Muscle of leg (tissue), 16 donors: ENCODE measurements around the gene OTUD7B. TPM values are rescaled to one million over a fixed set of nuclear protein-coding genes. Genes with fewer than 3 reads are reported as not detected.
A peak's percentile ranks its signal among the peaks of the same experiment; 100 is the strongest.
"Not testable (repeated sequence)": the region's sequence is repeated elsewhere in the genome, so short reads cannot be mapped to it uniquely, and the experiment has no call there.

Source experiments
- DNase-seq: peaks from one replicate; pipeline ENCODE4 v3.0.0; 2013
- H3K27ac ChIP-seq: one replicate; pipeline ENCODE4 v1.5.1; 2013; ENCODE audit warnings: mild to moderate bottlenecking, low read length, control low read depth
- H3K27me3 ChIP-seq: one replicate; pipeline ENCODE4 v1.6.1; 2013; ENCODE audit warnings: low read length; ENCODE audit not compliant: control insufficient read depth, insufficient read depth
- H3K36me3 ChIP-seq: one replicate; pipeline ENCODE4 v1.6.1; 2013; ENCODE audit warnings: low read length; ENCODE audit not compliant: control insufficient read depth, insufficient read depth
- H3K4me1 ChIP-seq: one replicate; pipeline ENCODE4 v1.6.1; 2013; ENCODE audit warnings: low read length; ENCODE audit not compliant: control insufficient read depth, insufficient read depth
- H3K4me3 ChIP-seq: one replicate; pipeline ENCODE4 v1.5.1; 2013; ENCODE audit warnings: low read length, control low read depth
- H3K9me3 ChIP-seq: replicated peaks from 2 replicates; pipeline ENCODE4 v1.6.1; 2013; ENCODE audit warnings: low read depth, low read length; ENCODE audit not compliant: control insufficient read depth
- WGBS: methylation state at CpG from one replicate; pipeline ENCODE4 v1.1.5; 2013; ENCODE audit warnings: missing lambda C conversion rate; ENCODE audit not compliant: insufficient coverage; 5-methylcytosine and 5-hydroxymethylcytosine counted together
- long read RNA-seq, 11 donors: transcript quantifications; one replicate each; lab custom pipeline, GENCODE V29; 2026
- polyA plus RNA-seq, 8 donors: library from polyadenylated mRNA; unstranded; fragments of 120-200 nt; gene quantifications; one replicate each; pipeline versions ENCODE4 v1.2.1 to v1.2.3, GENCODE V29; 2013; ENCODE audit warnings: inconsistent platforms in 1 of 8, low replicate concordance in 1 of 8; ENCODE audit not compliant: insufficient read length in 8 of 8, insufficient read depth in 1 of 8
- total RNA-seq: library from RNA; stranded (reverse); fragments of 120-200 nt; gene quantifications from one replicate; pipeline ENCODE4 v1.2.4, GENCODE V29; 2013

The OTUD7B gene
- total RNA-seq (12.7 TPM), polyA plus RNA-seq (10 to 100 TPM; 10.6 to 15.0 (median 12.9) TPM)
- long read RNA-seq, donor 1 = 0 reads
- long read RNA-seq, donor 2 = 0 reads
- long read RNA-seq, donor 3, full-length matches to known transcripts = 5 of 5 reads
- long read RNA-seq, donor 3, partial matches to known transcripts = 0 of 5 reads
- long read RNA-seq, donor 3, other reads (novel, unspliced or antisense) = 0 of 5 reads
- long read RNA-seq, donor 4, full-length matches to known transcripts = 2 of 2 reads
- long read RNA-seq, donor 4, partial matches to known transcripts = 0 of 2 reads
- long read RNA-seq, donor 4, other reads (novel, unspliced or antisense) = 0 of 2 reads
- long read RNA-seq, donor 5, full-length matches to known transcripts = 2 of 2 reads
- long read RNA-seq, donor 5, partial matches to known transcripts = 0 of 2 reads
- long read RNA-seq, donor 5, other reads (novel, unspliced or antisense) = 0 of 2 reads
- long read RNA-seq, donor 6, full-length matches to known transcripts = 2 of 2 reads
- long read RNA-seq, donor 6, partial matches to known transcripts = 0 of 2 reads
- long read RNA-seq, donor 6, other reads (novel, unspliced or antisense) = 0 of 2 reads
- long read RNA-seq, donor 7, full-length matches to known transcripts = 2 of 2 reads
- long read RNA-seq, donor 7, partial matches to known transcripts = 0 of 2 reads
- long read RNA-seq, donor 7, other reads (novel, unspliced or antisense) = 0 of 2 reads
- long read RNA-seq, donor 8 = 0 reads
- long read RNA-seq, donor 9, full-length matches to known transcripts = 2 of 2 reads
- long read RNA-seq, donor 9, partial matches to known transcripts = 0 of 2 reads
- long read RNA-seq, donor 9, other reads (novel, unspliced or antisense) = 0 of 2 reads
- long read RNA-seq, donor 10, full-length matches to known transcripts = 1 of 1 reads
- long read RNA-seq, donor 10, partial matches to known transcripts = 0 of 1 reads
- long read RNA-seq, donor 10, other reads (novel, unspliced or antisense) = 0 of 1 reads
- long read RNA-seq, donor 11, full-length matches to known transcripts = 2 of 2 reads
- long read RNA-seq, donor 11, partial matches to known transcripts = 0 of 2 reads
- long read RNA-seq, donor 11, other reads (novel, unspliced or antisense) = 0 of 2 reads

DNA sequence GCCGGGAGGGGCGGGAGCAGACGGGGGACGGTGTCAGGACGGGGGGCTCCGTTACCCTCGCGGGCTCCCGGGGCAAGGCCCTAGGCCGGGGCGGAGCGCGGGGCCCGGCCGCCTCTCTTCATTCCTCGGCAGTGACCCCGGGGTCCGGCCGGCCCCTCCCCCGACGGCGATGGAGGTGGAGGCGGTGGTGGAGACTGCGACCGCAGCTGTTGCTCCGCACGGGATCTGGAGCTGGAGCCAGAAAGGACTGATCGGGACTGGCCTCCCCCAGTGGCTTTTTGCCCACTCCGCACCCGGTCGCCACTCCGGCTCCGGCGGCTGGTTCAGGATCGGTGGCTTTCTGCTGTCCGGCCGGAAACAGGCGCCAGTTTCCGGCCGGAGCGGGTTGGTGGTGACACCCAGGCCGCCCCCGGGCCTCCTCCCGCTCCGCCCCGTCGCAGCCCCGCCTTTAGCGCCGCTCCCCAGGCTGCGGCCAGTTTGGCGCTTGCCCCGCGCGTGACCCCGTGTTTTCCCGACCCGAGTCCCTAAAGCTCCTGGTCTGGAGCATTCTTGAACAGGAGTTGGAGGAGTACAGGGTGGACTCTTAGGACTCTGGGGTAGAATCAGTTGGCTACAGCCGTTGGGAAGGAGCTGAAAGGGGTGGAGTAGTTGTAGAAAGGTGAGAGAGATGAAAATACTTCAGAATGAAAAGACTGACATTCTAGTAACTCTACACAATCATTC, at the start of gene OTUD7B:
Gene OTUD7B (minus strand): TSS at position 334 of the 723 bp plus-strand sequence. CDS start 33,216 bp downstream, outside the sequence.
- under 1% methylated on average over 53 of the region's 59 CpGs for WGBS
- H3K27ac ChIP-seq = peak within 1 kb of the TSS; percentile 98
- no peaks in the 10 kb centered on the region for H3K27me3 ChIP-seq
- H3K36me3 ChIP-seq = peaks cover 6% of the 10 kb centered on the region
- peak within 1 kb of the TSS; percentile 77 for H3K4me3 ChIP-seq
- H3K9me3 ChIP-seq = no peaks in the 10 kb centered on the region
- DNase-seq = peak; percentile 94
- H3K4me1 ChIP-seq = peaks cover 5% of the 10 kb centered on the region

DNA sequence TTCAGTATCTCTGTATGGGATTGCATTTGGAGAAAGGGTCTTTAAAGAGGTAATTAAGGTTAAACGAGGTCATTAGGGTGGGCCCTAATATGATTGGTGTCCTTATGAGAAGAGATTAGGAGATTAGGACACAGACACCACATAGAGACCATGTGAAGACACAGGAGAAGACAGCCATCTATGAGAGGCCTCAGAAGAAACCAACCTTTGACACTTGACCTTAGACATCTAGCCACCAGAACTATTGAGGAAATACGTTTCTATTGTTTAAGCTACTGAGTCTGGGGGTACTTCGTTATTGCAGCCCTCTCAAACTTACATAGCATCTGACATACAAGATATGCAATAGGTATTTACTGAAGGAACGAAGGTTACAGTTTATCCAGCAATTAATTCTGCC, 49.7 kb upstream of the OTUD7B start:
- Histone ChIP-seq H3K27ac (no peak overlapping the region), H3K36me3 (no peaks in the 10 kb centered on the region), H3K27me3 (no peaks in the 10 kb centered on the region), H3K4me1 (no peaks in the 10 kb centered on the region), H3K4me3 (no peak overlapping the region), H3K9me3 (no peaks in the 10 kb centered on the region)
- no peak for DNase-seq
- no CpG with 5 or more reads among the region's 4 CpGs for WGBS

DNA sequence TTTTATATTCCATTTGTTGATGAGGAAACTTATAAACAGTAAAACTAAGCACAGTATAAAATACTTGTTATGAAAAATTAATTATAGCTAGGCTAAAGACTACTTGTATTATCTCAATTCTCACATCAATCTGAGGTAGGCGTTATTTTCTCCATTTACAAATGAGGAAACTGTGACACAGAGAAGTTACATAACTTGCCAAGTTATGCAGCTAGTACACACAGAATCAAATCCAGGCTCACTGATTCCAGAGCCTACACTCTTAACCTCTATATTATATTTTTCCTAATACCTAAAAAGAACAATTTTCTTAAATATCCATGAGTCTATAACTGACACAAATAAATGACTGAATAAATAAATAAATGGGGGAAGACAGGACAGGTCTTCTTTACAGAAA, 45.9 kb upstream of the OTUD7B start:
- H3K4me3 ChIP-seq = no peak overlapping the region
- H3K27ac ChIP-seq = no peak overlapping the region
- no peaks in the 10 kb centered on the region for H3K27me3 ChIP-seq
- H3K4me1 ChIP-seq = no peaks in the 10 kb centered on the region
- H3K9me3 ChIP-seq = no peaks in the 10 kb centered on the region
- WGBS = 86% methylated on average over 1 of the region's 1 CpG
- no peak for DNase-seq
- H3K36me3 ChIP-seq = no peaks in the 10 kb centered on the region

DNA sequence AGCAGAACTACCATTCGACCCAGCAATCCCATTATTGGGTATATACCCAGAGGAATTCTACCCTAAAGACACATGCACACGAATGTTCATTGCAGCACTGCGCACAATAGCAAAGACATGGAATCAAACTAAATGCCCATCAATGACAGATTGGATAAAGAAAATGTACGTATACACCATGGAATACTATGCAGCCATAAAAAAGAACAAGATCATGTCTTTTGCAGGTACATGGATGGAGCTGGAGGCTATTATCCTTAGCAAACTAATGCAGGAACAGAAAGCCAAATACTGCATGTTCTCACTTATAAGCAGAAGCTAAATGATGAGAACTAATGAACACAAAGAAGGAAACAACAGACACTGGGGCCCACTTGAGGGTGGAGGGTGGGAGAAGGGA, 45.0 kb upstream of the OTUD7B start:
- H3K9me3 ChIP-seq, H3K27ac ChIP-seq, H3K36me3 ChIP-seq, H3K4me3 ChIP-seq, H3K4me1 ChIP-seq, DNase-seq, H3K27me3 ChIP-seq: not testable (repeated sequence)
- WGBS = no CpG with 5 or more reads among the region's 4 CpGs

DNA sequence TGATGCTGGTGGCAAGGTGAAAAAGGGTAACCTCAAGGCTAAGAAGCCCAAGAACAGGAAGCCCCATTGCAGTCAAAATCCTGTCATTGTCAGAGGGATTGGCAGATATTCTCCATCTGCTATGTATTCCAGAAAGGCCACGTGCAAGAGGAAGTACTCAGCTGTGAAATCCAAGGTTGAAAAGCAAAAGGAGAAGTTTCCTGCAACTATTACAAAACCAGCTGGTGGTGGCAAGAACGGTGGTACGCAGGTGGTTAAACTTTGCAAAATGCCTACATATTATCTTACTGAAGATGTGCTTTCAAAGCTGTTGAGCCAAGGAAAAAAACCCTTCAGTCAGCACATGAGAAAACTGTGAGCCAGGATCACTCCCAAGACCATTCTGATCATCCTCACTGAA, 43.4 kb upstream of the OTUD7B start:
- Histone ChIP-seq H3K27ac (no peak overlapping the region), H3K36me3 (no peaks in the 10 kb centered on the region), H3K27me3 (no peaks in the 10 kb centered on the region), H3K4me3 (no peak overlapping the region), H3K4me1 (no peaks in the 10 kb centered on the region), H3K9me3 (no peaks in the 10 kb centered on the region)
- WGBS = no CpG with 5 or more reads among the region's 3 CpGs
- DNase-seq = peak; percentile 25

DNA sequence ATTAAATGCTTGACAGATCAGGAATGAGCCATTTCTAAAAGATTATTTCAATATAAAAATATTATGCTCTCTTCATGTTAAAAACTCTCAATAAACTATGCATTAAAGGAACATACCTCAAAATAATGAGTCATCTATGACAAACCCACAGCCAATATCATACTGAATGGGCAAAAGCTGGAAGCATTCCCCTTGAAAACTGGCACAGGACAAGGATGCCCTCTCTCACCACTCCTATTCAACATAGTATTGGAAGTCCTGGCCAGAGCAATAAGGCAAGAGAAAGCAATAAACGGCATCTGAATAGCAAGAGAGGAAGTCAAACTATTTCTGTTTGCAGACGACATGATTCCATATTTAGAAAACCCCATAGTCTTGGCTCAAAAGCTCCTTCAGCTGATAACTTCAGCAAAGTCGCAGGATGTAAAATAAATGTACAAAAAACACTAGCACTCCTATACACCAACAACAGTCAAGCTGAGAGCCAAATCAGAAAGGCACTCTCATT, 41.4 kb upstream of the OTUD7B start:
- not testable (repeated sequence) for H3K4me3 ChIP-seq, H3K27ac ChIP-seq, H3K4me1 ChIP-seq, H3K27me3 ChIP-seq, DNase-seq, H3K9me3 ChIP-seq, H3K36me3 ChIP-seq
- WGBS = no CpG with 5 or more reads among the region's 3 CpGs

DNA sequence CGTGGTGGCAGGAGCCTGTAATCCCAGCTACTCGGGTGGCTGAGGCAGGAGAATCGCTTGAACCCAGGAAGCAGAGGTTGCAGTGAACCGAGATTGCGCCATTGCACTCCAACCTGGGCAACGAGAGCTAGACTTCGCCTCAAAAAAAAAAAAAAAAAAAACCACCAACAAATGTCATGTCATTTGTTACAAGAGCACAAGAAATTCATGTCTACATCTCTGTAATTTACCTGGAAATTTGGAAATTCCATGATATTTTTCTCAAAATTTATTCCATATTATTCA, 40.5 kb upstream of the OTUD7B start:
- no peaks in the 10 kb centered on the region for H3K36me3 ChIP-seq
- H3K9me3 ChIP-seq = no peaks in the 10 kb centered on the region
- WGBS = 14% methylated on average over 2 of the region's 7 CpGs
- no peak overlapping the region for H3K27ac ChIP-seq
- no peaks in the 10 kb centered on the region for H3K27me3 ChIP-seq
- H3K4me1 ChIP-seq = no peaks in the 10 kb centered on the region
- H3K4me3 ChIP-seq = no peak overlapping the region
- DNase-seq = no peak

DNA sequence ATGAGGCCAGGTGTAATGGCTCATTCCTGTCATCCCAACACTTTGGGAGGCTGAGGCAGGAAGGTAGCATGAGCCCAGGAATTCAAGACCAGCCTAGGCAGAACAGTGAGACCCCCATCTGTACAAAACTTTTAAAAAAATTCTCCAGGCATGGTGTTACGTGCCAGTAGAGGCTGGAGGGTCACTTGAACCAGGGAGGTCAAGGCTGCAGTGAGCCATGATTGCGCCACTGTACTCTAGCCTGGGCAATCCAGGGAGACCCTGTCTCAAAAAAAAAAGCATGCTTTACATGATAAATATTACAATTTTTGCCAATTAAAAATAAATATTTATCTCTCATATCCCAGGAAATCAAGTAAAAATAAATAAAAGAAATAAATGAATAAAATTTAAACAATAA, 39.4 kb upstream of the OTUD7B start:
- no peak for DNase-seq
- no peak overlapping the region for H3K4me3 ChIP-seq
- H3K27ac ChIP-seq = no peak overlapping the region
- H3K9me3 ChIP-seq = no peaks in the 10 kb centered on the region
- no peaks in the 10 kb centered on the region for H3K36me3 ChIP-seq
- no peaks in the 10 kb centered on the region for H3K4me1 ChIP-seq
- WGBS = no CpG with 5 or more reads among the region's 2 CpGs
- no peaks in the 10 kb centered on the region for H3K27me3 ChIP-seq

DNA sequence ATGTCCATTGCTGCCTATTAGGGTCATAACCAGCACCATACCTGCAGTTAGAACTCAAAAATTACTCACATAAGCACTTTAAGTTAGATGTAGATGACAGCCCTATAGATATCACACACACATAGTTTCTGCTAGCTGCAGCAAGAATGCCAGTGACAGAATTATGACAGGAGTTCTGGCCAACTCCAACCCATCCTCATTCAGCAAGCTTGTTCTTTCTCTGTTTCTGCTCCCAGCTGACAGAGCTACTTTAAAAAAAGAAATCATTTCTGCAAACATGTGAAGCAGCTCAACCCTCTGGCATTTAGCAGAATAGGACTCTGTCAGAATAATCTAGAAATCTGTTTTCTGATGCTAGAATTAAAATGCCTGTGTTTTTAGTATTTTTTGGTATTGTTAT, 23.8 kb upstream of the OTUD7B start:
- H3K27me3 ChIP-seq = no peaks in the 10 kb centered on the region
- H3K9me3 ChIP-seq = no peaks in the 10 kb centered on the region
- no peak overlapping the region for H3K27ac ChIP-seq
- no peaks in the 10 kb centered on the region for H3K36me3 ChIP-seq
- no peak for DNase-seq
- H3K4me1 ChIP-seq = no peaks in the 10 kb centered on the region
- no peak overlapping the region for H3K4me3 ChIP-seq
